Body of pancreas (tissue), 4 donors: ENCODE measurements around the gene UTS2B.

Experiments used
- POLR2A ChIP-seq, 3 donors: fragments of 450-650 bp; IDR thresholded peaks; one replicate each; pipeline ENCODE4 v1.6.1; 2016; ENCODE audit warnings: antibody characterized with exemption in 3 of 3, mild to moderate bottlenecking in 2 of 3
- TF ChIP-seq, protein P1 (sequence below), 7 experiments: fragments of 450-650 bp in 4 of 7; fragments of 200-600 bp in 3 of 7; sonication (generic) in 3 of 7; IDR thresholded peaks; one replicate each; pipeline ENCODE4 v1.5.1; 2016 to 2019; ENCODE audit warnings: antibody characterized with exemption in 7 of 7

DNA sequence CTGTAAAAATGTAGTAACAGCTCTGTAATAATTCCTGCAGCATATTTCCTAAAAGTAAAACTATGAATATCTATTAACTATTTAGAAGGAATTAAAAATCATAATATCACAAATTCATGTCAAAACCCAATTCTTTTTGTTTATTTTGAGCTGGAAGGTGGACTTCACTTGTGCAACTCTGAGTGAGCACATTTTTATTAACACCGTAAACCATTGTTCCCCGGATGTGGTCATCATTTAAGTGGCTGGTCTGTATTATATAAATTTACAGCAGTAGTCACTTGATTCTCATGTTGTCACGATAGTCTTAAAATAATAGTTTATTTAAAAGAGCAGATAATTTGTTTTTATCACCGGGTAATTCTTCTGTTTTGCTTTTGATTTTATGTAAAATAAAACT lies 43.0 kb upstream of the UTS2B start:
- TF ChIP-seq, protein P1, sequence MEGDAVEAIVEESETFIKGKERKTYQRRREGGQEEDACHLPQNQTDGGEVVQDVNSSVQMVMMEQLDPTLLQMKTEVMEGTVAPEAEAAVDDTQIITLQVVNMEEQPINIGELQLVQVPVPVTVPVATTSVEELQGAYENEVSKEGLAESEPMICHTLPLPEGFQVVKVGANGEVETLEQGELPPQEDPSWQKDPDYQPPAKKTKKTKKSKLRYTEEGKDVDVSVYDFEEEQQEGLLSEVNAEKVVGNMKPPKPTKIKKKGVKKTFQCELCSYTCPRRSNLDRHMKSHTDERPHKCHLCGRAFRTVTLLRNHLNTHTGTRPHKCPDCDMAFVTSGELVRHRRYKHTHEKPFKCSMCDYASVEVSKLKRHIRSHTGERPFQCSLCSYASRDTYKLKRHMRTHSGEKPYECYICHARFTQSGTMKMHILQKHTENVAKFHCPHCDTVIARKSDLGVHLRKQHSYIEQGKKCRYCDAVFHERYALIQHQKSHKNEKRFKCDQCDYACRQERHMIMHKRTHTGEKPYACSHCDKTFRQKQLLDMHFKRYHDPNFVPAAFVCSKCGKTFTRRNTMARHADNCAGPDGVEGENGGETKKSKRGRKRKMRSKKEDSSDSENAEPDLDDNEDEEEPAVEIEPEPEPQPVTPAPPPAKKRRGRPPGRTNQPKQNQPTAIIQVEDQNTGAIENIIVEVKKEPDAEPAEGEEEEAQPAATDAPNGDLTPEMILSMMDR (IDR thresholded peaks at IDR 0.05) = no peak
- no peak for TF ChIP-seq POLR2A (IDR thresholded peaks at IDR 0.05)
